ENCODE data around the gene CCR2.

DNA sequence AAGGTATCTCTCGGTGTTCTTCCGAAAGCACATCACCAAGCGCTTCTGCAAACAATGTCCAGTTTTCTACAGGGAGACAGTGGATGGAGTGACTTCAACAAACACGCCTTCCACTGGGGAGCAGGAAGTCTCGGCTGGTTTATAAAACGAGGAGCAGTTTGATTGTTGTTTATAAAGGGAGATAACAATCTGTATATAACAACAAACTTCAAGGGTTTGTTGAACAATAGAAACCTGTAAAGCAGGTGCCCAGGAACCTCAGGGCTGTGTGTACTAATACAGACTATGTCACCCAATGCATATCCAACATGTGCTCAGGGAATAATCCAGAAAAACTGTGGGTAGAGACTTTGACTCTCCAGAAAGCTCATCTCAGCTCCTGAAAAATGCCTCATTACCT, 4.6 kb downstream of the CCR2 start:
- TF ChIP-seq POLR2A (IDR thresholded peaks at IDR 0.05; ENCODE audit: low read depth, low read length) (no peak), RFX5 (IDR thresholded peaks at IDR 0.05; ENCODE audit: low read depth, low read length) (no peak), MAFK (IDR thresholded peaks at IDR 0.05; ENCODE audit: low read depth, low read length) (no peak), RAD21 (IDR thresholded peaks at IDR 0.05; ENCODE audit: low read length) (no peak), MXI1 (IDR thresholded peaks at IDR 0.05; ENCODE audit: borderline replicate concordance, low read depth, low read length) (no peak), BHLHE40 (IDR thresholded peaks at IDR 0.05; ENCODE audit: low read depth, low read length) (no peak), FOS (IDR thresholded peaks at IDR 0.05; ENCODE audit: low read depth, low read length) (no peak), CEBPB (IDR thresholded peaks at IDR 0.05; ENCODE audit: low read depth, low read length) (no peak)
- TF ChIP-seq, protein P1, sequence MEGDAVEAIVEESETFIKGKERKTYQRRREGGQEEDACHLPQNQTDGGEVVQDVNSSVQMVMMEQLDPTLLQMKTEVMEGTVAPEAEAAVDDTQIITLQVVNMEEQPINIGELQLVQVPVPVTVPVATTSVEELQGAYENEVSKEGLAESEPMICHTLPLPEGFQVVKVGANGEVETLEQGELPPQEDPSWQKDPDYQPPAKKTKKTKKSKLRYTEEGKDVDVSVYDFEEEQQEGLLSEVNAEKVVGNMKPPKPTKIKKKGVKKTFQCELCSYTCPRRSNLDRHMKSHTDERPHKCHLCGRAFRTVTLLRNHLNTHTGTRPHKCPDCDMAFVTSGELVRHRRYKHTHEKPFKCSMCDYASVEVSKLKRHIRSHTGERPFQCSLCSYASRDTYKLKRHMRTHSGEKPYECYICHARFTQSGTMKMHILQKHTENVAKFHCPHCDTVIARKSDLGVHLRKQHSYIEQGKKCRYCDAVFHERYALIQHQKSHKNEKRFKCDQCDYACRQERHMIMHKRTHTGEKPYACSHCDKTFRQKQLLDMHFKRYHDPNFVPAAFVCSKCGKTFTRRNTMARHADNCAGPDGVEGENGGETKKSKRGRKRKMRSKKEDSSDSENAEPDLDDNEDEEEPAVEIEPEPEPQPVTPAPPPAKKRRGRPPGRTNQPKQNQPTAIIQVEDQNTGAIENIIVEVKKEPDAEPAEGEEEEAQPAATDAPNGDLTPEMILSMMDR (conservative IDR thresholded peaks at IDR 0.05; ENCODE audit: low read depth, low read length), result no peak
- TF ChIP-seq, protein P2, sequence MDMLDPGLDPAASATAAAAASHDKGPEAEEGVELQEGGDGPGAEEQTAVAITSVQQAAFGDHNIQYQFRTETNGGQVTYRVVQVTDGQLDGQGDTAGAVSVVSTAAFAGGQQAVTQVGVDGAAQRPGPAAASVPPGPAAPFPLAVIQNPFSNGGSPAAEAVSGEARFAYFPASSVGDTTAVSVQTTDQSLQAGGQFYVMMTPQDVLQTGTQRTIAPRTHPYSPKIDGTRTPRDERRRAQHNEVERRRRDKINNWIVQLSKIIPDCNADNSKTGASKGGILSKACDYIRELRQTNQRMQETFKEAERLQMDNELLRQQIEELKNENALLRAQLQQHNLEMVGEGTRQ (IDR thresholded peaks at IDR 0.05; ENCODE audit: low read depth, low read length), result no peak
- TF ChIP-seq, protein P3, sequence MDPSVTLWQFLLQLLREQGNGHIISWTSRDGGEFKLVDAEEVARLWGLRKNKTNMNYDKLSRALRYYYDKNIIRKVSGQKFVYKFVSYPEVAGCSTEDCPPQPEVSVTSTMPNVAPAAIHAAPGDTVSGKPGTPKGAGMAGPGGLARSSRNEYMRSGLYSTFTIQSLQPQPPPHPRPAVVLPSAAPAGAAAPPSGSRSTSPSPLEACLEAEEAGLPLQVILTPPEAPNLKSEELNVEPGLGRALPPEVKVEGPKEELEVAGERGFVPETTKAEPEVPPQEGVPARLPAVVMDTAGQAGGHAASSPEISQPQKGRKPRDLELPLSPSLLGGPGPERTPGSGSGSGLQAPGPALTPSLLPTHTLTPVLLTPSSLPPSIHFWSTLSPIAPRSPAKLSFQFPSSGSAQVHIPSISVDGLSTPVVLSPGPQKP (IDR thresholded peaks at IDR 0.05; ENCODE audit: borderline replicate concordance, low read depth, low read length), result no peak
